Right kidney (tissue), 1 donor: ENCODE data around the gene PRIMA1.

Source experiments
- DNase-seq: peaks from one replicate; pipeline ENCODE4 v3.0.0-alpha.2; 2016

The PRIMA1 gene

GRCh38 chr14:93712079-93712837 is 76.0 kb downstream of the PRIMA1 start:
- DNase-seq = no peak

DNA sequence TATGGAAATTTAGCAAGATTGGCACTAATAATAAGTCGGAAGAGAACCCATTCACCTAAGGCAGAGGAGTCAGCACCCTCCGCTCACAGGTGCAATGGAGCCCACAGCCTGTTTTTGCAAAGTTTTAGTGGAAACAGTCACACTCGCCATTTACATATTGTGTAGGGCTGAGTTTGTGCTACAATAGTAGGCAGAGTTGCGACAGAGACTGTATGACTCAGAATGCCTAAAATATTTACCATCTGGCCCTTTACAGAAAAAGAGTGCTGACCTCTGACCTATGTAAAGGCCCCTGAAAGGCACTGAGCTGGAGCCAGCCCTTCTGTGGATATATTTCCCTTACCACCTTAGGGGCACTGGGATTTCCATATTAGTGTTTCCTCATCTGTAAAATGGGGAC is 79.0 kb downstream of the PRIMA1 start:
- no peak for DNase-seq

- no peak for DNase-seq
These were observed 79.5 kb downstream of the PRIMA1 start for GRCh38 chr14:93708800-93709199.

- DNase-seq = no peak
These were observed 80.0 kb downstream of the PRIMA1 start for GRCh38 chr14:93708311-93708734.

GRCh38 chr14:93707475-93707874 is 80.8 kb downstream of the PRIMA1 start:
- no peak for DNase-seq

DNA sequence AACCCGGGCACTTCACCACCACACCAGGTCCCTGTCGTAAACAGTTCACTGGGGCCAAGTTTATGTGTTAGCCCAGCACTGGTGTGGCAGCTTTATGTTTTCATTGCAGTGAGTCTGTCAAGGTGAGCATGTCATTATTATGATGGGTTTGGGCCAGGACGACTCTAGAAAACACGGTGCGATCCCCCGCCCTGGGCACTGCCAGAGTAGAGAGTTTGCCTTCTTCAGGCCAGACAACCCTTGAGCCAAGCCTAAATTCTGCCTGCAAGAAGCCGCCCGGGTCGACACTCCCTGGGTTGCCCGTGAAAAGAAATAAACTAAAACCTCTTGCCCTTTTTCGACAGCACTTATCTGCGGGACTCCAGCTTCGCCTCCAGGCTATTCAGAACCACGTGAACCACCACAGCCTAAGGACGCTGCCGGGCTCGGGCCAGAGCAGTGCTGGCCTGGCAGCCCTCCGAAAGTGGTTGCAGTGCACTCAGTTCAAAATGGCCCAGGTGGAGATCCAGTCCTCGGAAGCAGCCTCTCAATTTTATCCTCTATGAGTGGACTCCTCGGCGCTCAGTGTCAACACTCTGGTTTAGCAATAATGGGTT is 81.8 kb downstream of the PRIMA1 start:
- no peak for DNase-seq

GRCh38 chr14:93705513-93706156 is 82.7 kb downstream of the PRIMA1 start:
- no peak for DNase-seq

DNA sequence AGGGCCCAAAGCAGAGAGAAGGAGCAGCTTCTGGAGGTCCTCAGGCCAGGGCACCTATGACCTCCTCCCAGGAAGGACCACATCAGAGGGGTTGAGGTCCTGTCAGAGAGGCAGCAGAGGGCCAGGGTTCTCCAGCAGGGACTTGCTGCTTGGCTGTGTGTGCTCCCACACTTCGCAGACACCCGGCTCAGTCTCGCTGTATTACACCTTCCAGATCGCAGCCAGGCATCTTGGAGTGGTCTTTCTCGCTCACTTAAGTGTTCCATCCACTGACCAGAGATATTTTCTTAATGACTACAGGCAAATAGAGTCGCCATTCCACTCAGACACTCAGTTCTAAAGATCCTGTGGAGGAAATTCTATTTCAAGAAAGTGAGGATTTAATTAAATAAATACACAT is 84.3 kb downstream of the PRIMA1 start:
- DNase-seq = no peak

DNA sequence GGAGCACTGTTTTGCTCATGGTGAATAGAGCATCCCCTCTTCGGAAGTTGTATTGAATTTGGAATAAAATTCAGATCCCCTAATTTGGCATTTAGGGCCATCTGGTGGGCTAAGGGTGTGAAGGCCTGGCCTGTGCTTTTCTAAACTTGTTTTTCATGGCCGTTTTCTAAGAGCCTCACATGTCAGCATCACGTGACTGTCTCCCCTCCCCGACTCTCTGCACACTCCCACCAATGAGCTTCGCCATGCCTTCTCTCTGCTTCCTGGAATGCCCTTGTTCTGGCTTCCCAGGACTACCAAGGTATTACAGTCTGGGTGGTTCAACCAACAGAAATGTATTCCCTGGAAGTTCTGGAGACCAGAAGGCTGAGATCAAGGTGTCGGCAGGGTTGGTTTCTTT is 85.3 kb downstream of the PRIMA1 start:
- DNase-seq = no peak

DNA sequence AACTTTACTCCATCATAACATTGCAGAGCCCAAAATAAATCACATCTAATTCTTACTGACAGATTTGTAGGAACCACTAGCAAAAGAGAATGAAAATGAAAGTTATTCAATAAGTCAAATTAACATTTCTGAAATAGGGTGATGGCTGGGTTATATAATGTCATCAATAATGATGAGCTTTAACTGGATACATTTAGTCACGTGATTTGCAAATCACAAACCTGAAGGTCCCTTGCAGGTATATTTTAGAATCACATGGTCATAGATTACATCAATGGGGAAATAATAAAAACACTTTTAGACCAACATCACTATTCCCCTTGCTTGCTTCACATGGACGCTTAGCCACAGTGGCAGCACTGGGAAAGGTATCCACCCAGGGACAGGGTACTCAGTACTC is 86.7 kb downstream of the PRIMA1 start:
- no peak for DNase-seq

GRCh38 chr14:93700928-93701327 is 87.4 kb downstream of the PRIMA1 start:
- no peak for DNase-seq

DNA sequence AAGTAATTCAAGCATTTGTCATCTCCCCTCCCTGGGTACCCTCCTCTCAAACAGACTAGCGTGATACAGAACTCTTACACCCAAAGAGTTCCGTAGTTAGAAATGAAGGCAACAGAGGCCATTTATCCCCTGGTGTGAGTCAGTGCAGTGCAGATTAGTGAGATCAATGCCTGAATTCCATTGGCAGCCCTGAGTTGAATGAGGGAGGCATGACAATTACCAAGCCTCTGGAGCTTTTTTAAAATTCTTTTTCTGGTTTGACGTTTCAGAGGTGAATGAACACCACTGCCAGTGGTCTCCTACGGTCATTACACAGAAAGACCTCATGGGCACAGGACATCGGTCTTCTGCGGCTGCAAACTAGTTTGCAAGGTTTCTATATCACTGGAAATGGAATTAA is 94.4 kb downstream of the PRIMA1 start:
- DNase-seq = no peak

DNA sequence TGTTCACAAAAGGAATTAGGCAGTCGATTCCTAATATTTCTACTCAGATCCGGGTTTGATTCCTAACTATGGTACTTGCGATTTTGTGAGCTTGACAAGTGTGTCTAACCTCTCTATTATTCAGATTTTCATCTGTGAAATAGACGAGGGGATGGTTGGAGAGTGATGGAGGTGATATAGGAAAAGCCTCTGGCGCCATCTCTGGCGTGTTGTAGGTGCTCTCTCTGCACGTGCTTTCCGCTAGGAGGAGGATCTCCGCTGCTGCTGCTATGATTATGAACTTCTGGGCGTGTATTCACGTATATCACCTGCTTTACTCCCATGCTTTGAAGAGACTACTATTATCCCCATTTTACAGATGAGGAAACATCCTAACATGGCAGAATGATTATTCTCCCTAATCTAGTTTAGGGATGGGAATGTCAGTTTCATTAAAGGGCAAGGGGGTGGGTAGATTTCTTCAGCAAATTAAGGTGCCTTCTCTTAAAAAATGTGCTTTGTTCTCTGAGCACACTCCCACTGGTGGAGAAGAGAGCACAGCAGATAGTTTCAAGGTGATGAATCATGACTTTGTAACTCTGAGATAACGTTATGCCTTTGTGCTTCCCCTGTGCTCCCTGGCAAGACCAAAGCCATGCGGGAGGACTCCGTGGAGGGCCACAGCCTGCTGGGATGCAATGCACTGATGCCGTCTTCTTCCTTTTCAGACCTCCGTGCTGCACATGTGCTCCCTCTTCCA is 97.1 kb downstream of the PRIMA1 start:
- no peak for DNase-seq

DNA sequence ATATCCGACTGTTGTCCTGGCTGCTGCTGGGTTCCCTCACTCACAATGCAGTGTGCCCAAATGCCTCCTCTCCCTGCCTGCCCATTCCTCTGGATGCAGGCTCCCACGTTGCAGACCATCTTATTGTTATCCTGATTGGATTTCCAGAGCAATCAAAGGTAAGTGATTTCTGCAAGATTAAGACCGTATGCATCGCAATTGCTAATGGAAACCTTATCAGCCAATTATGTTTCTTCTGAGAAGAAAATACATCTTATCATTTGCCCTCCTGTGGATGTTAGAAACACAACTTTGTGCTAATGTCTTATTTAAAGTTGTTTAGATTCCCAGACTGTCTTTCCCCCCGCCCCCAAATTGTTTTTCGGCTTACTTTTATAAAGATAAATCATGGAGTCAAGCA is 98.1 kb downstream of the PRIMA1 start:
- no peak for DNase-seq

DNA sequence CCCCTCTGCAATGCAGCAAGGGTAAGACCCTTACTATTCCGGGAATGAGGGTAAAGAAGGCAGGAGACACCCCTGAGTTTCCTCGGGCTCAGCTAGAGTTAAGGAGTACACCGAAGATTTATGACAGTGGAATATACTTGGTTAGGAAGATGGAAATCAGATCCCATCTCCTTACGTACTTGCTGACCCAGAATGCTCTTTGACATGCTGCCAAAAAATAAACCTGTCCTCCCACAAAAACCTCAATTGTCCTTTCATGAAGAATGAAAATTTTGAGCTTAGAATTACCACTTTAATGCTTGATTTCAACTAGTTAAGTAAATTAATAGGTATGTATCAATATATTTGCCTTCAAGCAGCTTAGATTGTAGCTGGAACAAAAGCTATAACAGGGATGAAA is 99.5 kb downstream of the PRIMA1 start:
- no peak for DNase-seq

DNA sequence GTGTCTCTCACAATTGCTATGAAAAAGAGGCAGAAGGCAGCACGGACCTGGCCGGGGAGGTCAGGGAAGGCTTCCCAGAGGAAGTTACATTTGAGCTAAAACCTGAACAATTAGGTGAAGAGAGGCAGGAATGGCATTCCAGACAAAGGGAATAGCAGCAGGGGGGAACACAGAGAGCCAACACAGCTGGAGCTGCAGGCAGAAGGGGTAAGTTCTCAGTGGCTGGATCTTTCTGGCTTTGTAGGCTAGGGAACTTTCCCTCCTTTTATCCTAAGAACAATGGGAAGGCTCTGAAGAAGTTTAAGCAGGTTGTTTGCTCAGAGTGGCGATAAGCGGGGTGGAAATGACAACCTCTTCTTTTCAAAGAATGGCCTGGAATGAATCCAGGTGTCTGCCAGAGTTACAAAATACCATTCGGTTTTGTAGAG is 100.0 kb downstream of the PRIMA1 start:
- DNase-seq = no peak

- DNase-seq = no peak
These were observed 102.0 kb downstream of the PRIMA1 start for GRCh38 chr14:93686268-93686667.

DNA sequence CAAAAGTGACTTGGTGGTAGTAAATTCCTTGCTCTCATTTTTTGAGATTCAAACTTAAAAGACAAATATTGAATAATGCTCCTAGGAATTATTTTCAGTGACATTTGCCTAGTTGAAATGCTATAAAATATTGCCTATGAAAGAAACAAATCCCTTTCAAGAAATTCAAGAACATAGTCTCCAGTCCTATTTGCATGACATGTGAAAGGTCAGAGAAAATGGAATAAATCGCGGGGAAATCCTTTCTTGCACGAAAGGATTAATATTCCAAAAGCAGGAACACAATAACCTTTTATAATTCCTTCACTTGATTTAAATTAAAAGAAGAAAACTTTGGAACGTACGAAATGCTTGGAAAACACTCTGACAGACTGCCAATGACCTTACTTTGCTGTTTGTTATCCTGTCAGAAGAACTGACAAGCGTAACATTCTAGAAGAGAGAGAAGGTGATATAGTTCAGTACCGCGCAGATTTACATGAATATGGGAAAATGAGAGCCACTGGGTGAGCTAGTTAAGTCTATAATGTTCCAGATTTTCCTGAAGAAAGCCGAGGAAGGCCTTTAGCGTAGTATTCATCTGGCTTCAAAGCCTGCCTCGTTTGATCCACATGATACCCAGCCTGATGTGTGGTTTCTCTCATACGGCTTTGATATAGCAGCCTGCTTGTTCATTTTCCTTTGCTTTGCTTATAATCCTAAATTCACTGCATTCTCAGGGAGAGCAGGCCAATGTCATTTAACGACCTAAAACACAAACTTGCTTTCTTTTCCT is 103.0 kb downstream of the PRIMA1 start:
- DNase-seq = no peak

DNA sequence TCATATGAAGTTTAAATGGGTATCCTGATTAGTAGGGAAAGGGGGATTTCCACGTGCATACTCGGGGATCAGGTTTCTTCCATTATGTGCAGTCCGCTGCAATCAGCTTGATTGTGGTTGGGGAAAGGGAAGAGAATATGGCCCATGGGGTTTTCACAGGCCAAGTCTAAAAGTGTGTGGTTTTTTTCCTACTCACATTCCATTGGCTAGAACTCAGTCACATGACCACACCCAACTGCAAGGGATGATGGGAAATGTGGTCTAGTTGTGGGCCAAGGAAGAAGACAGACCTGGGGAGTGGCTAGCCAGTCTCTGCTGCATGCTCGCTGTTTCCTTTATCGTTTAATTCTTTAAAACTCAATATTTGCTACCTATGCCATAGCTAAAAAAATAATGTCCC is 105.1 kb downstream of the PRIMA1 start:
- no peak for DNase-seq

- no peak for DNase-seq
These were observed 105.8 kb downstream of the PRIMA1 start for GRCh38 chr14:93682459-93682858.

- DNase-seq = no peak
These were observed 111.8 kb downstream of the PRIMA1 start for GRCh38 chr14:93676416-93676958.

DNA sequence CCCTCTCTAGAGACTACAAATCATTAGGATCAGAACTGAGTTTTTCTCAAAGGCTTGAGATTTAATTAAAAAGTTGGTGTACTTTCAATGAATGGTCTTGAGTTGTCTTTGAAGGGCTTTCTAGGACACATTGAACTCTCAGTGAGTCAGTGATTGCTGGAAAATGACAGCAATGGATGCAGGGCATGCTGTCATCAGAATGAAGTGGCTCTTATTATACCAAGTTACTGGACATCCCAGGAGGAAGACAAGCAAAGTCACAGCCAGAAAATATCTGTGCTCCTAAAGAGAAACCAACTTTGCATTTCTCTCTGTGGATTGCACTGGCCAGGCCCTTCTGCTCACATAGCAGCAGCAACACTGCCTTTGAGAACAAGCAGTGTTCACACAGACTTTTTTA is 112.6 kb downstream of the PRIMA1 start:
- no peak for DNase-seq
